Gastrocnemius medialis (tissue), 4 donors: ENCODE data around the gene ACSL6. TPM values are rescaled to one million over a fixed set of nuclear protein-coding genes. Genes with fewer than 3 reads are reported as not detected.

Experiments
- ATAC-seq, 2 donors: fragments of 150-250 bp; one replicate each; pipeline ENCODE4 v1.9.1; 2016
- DNase-seq, 2 donors: peaks; one replicate each; pipeline ENCODE4 v3.0.0-alpha.2; 2019
- H3K27ac ChIP-seq, 4 donors: fragments of 200-600 bp; sonication (generic); 1 replicate in 1 of 4; 2 replicates in 3 of 4; pipeline ENCODE4 v1.5.1; 2016 to 2018; ENCODE audit warnings: mild to moderate bottlenecking in 2 of 4, moderate library complexity in 1 of 4
- H3K27me3 ChIP-seq, 3 donors: fragments of 200-600 bp; sonication (generic) in 2 of 3; 1 replicate in 1 of 3; 2 replicates in 2 of 3; pipeline versions ENCODE4 v1.5.1 to v1.6.0; 2016 to 2019; ENCODE audit warnings: mild to moderate bottlenecking in 1 of 3, moderate library complexity in 1 of 3
- H3K36me3 ChIP-seq, 2 donors: fragments of 200-600 bp; sonication (generic) in 1 of 2; one replicate each; pipeline ENCODE4 v1.5.1; 2017 to 2018
- H3K4me1 ChIP-seq, 2 donors: fragments of 200-600 bp; sonication (generic) in 1 of 2; one replicate each; pipeline ENCODE4 v1.5.1; 2016 to 2017; ENCODE audit warnings: mild to moderate bottlenecking in 2 of 2
- H3K4me3 ChIP-seq, 4 donors: fragments of 200-600 bp; sonication (generic) in 3 of 4; 1 replicate in 1 of 4; 2 replicates in 3 of 4; pipeline ENCODE4 v1.5.1; 2016 to 2019; ENCODE audit warnings: mild to moderate bottlenecking in 2 of 4
- H3K9me3 ChIP-seq, 3 donors: fragments of 200-600 bp; sonication (generic) in 2 of 3; 1 replicate in 1 of 3; 2 replicates in 2 of 3; pipeline ENCODE4 v1.5.1; 2016 to 2019
- CTCF ChIP-seq, 5 experiments: fragments of 450-650 bp in 3 of 5; fragments of 200-600 bp in 2 of 5; sonication (generic) in 2 of 5; IDR thresholded peaks in 4 of 5; conservative IDR thresholded peaks in 1 of 5; 1 replicate in 4 of 5; 2 replicates in 1 of 5; pipeline ENCODE4 v1.5.1; 2016 to 2019; ENCODE audit warnings: antibody characterized with exemption in 5 of 5, mild to moderate bottlenecking in 3 of 5, moderate library complexity in 3 of 5
- POLR2A ChIP-seq, 2 donors: fragments of 450-650 bp; IDR thresholded peaks; one replicate each; pipeline ENCODE4 v1.6.1; 2017; ENCODE audit warnings: antibody characterized with exemption in 2 of 2, mild to moderate bottlenecking in 2 of 2, moderate library complexity in 2 of 2
- in situ Hi-C, 4 donors: fragments of 200-750 bp; cut with MboI; loops; one replicate each; pipeline versions ENCODE4 v1.15.0 to v1.8.0; 2017; ENCODE audit warnings: low sequenced_read_pairs in 4 of 4
- intact Hi-C: fragments of 100-400 bp; cut with DNase I; formaldehyde crosslinking; loops from one replicate; pipeline ENCODE4 v1.15.1; 2023; ENCODE audit warnings: low total_unique reads
- total RNA-seq, 4 donors: library from RNA; depleted of rRNA; stranded (reverse); fragments of >200 nt; gene quantifications; one replicate each; pipeline versions ENCODE4 v1.1.0 to v1.2.3, GENCODE V29; 2016

Gene ACSL6
- total RNA-seq, 4 donors from 2014 or later, result 0.29 to 0.71 (median 0.36) TPM

- H3K36me3 ChIP-seq, result no peaks in the 10 kb centered on the region
- no peak overlapping the region for H3K27ac ChIP-seq
- no peaks in the 10 kb centered on the region for H3K27me3 ChIP-seq
- intact Hi-C loops (no loop called here), in situ Hi-C loops (no loop called here)
- no peak for ATAC-seq
- H3K9me3 ChIP-seq, result no peaks in the 10 kb centered on the region
- DNase-seq, result no peak
- H3K4me3 ChIP-seq, result no peak overlapping the region
- H3K4me1 ChIP-seq, result no peaks in the 10 kb centered on the region
- TF ChIP-seq CTCF (IDR thresholded peaks at IDR 0.05 in 4 of 5, conservative IDR thresholded peaks at IDR 0.05 in 1 of 5), result no peak
- no peak for TF ChIP-seq POLR2A (IDR thresholded peaks at IDR 0.05)
These were observed 64.0 kb downstream of the ACSL6 start for GRCh38 chr5:131947445-131947844.

- no peak for TF ChIP-seq POLR2A (IDR thresholded peaks at IDR 0.05)
- no peak for TF ChIP-seq CTCF (IDR thresholded peaks at IDR 0.05 in 4 of 5, conservative IDR thresholded peaks at IDR 0.05 in 1 of 5)
These were observed 65.8 kb downstream of the ACSL6 start, which contains the start of gene MEIKIN for GRCh38 chr5:131945551-131946168. MEIKIN (minus strand) TSS chr5:131945663; CDS start chr5:131945505, 158 bp downstream.

GRCh38 chr5:131944702-131945550, 66.5 kb downstream of the ACSL6 start:
- TF ChIP-seq POLR2A (IDR thresholded peaks at IDR 0.05) (no peak), CTCF (IDR thresholded peaks at IDR 0.05 in 4 of 5, conservative IDR thresholded peaks at IDR 0.05 in 1 of 5) (no peak)
- no peaks in the 10 kb centered on the region for H3K36me3 ChIP-seq
- H3K27me3 ChIP-seq, result no peaks in the 10 kb centered on the region
- no peak overlapping the region for H3K4me3 ChIP-seq
- intact Hi-C loops (no loop called here), in situ Hi-C loops (no loop called here)
- DNase-seq, result no peak
- no peak for ATAC-seq
- H3K4me1 ChIP-seq, result no peaks in the 10 kb centered on the region
- H3K9me3 ChIP-seq, result no peaks in the 10 kb centered on the region
- H3K27ac ChIP-seq, result no peak overlapping the region

More at GRCh38 chr5:131945551-131946168, 65.8 kb downstream of the ACSL6 start, which contains the start of gene MEIKIN:
- DNase-seq (no peak), ATAC-seq (no peak)
- no peaks in the 10 kb centered on the region for H3K9me3 ChIP-seq
- in situ Hi-C loops (no loop called here), intact Hi-C loops (no loop called here)
- H3K36me3 ChIP-seq, result no peaks in the 10 kb centered on the region
- H3K27ac ChIP-seq, result no peak within 1 kb of the TSS
- H3K4me3 ChIP-seq, result no peak within 1 kb of the TSS
- H3K4me1 ChIP-seq, result no peaks in the 10 kb centered on the region
- no peaks in the 10 kb centered on the region for H3K27me3 ChIP-seq

GRCh38 chr5:131943916-131944315, 67.5 kb downstream of the ACSL6 start:
- TF ChIP-seq CTCF (IDR thresholded peaks at IDR 0.05 in 4 of 5, conservative IDR thresholded peaks at IDR 0.05 in 1 of 5) (no peak), POLR2A (IDR thresholded peaks at IDR 0.05) (no peak)
- H3K36me3 ChIP-seq, result no peaks in the 10 kb centered on the region
- in situ Hi-C loops, result no loop called here
- no peaks in the 10 kb centered on the region for H3K9me3 ChIP-seq
- H3K4me3 ChIP-seq, result no peak overlapping the region
- H3K27ac ChIP-seq, result no peak overlapping the region
- DNase-seq, result no peak
- H3K4me1 ChIP-seq, result no peaks in the 10 kb centered on the region
- ATAC-seq, result no peak
- H3K27me3 ChIP-seq, result no peaks in the 10 kb centered on the region
- intact Hi-C loops, result no loop called here
